ENCODE results near the gene YKT6.

The YKT6 gene

DNA sequence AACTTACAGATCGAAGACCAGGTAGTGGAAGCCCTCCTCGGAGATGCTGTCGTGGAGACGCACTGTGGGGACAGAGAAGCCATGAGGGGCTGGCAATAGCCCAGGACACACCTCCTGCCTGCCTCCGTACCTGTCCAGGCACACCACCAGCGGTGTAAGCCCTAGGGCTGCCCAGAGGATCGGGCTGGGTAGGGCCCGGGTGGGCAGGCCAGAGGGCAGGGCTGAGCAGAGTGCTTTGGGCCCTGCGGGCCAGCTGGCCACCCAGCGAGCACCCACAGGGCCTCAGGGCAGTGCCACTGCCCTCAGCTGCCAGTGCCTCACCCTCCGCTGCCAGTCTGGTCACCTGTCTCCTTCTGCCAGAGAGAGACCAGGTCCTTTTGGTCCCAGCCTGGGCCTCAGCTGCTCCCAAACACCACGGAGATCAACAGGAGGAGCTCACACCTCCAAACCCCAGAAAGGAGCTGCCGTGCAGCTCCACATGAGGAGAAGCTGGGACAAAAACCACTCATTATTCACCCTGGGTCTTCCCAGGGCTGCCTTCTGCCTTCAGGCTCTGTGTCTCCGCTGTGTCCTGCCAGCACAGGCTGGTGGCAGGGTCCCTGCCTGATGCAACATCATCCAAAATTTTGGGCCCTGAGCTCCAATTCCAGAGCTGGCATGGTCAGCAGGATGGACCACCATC lies 58.2 kb downstream of the YKT6 start:
- no peak for DNase-seq (ENCODE audit: low read depth)

DNA sequence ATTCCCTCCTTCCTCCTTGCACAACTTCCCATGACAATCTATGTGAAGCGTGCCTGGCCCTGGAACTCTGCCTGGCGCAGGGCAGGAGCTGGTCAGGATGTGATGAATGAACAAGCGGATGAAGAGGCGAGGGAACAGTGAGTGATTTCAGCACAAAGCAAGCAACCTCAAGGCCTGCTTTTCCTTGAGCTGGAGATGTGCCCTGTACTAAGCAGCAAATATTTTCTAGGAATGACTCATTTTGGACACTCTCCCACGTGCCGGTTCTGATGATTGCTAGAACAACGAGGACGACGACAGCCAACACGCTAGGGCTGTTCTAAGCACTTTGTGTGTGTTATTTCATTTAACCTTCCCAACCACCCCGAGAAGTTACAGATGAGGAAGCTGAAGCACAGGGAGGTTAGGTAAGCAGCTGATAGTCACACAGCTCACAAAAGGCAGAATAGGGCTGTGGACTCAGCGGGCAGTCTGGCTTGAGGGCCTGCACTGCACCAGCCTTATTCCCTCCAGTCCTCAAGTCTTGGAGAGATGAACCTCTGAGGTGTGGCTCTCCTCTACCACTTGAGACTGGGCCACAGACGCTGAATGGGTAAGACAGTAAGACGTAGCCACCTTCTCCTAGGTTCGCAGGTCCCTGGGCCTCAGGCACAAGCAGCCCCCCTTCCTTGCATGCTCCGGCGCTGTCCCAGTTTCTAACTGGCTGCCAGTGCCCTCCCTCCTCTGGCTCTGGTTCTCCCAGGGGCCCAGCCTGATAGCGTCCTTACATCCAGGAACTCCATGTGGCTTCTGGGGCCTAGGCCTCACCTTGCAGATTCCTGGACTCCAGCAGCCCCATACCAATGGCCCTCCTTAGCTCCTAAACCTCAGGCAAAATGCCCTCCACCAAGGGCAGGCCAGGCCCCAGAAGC lies 59.0 kb downstream of the YKT6 start:
- no peak for DNase-seq (ENCODE audit: low read depth)

DNA sequence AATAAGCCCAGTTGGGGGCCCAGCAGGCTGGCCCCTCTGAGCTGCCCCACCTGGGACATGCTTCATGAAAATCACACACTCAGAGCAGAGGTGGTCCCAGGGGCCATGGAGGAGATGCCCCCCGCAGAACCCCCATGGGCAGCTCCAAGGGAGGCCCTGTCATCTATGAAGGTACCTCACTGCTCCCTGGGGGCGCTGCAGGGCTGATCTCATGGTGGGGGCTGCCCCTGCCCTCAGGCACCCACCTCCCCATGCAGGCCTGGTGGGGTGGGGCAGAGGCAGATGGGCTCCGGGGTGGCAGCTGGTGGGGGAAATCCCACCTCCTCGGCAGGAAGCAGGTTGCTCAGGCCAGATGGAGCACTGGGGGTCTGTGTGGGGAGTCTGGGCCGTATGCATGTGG lies 60.5 kb downstream of the YKT6 start:
- DNase-seq (ENCODE audit: low read depth), result no peak

DNA sequence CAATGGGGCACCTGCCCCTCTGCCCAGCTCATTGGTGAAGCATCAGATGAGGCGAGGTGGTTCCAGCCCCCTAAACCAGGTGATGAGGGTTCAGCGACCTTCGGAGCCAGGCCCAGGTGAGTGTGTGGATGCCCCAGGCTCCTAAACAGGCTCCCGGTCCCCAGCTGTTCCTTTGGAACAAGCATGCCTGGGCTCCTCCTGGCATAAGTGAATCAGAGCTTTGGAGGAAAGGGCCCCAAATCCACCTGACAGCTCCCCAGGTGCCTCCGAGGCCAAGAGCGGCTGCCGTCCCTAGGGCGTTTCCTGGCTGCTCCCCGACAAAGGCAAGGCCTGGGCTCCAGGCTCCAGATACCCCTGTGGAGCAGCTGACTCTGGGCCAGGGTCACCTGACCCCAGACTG lies 61.3 kb downstream of the YKT6 start:
- DNase-seq (ENCODE audit: low read depth), result no peak

DNA sequence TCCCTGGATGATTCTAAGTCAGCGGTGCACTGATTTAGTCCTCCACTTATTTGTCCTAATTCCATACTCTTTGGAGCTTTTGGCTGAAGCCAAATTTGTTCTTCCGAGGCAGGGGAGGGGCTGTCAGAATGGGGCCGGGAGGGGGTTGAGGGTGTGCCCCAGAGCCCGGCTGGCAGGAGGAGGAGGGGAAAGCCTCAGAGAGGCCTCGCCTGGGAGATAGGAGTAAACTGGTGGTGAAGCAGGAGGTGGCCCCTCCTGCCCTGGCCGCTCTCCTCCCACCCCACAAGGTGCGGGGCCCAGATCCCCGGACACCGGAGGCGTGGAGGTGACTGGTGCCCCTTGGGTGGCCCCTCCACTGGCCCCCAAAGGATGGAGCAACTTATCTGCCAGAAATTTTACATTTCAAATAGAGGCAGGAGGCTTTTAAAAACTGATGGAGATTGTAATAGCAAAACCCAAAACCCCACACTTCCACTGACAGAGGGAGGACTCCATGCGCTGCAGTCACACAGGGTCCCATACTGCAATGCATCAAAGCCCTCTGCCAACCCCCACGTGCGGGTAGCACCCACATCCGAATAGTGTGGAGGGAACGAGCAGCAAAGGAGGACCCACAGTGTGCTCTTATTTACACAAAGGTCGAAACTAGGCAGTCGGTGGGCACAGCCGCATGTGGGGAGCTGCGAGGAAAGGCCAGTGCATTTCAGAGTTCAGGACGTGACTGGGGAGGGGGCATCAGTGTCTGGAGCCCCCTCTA lies 62.7 kb downstream of the YKT6 start:
- no peak for DNase-seq (ENCODE audit: low read depth)

All from CMK (cell line).